Prostate gland (tissue), 2 donors: ENCODE measurements around the gene PGBD1. TPM values are rescaled to one million over a fixed set of nuclear protein-coding genes. Genes with fewer than 3 reads are reported as not detected.

ENCODE experiments used
- DNase-seq: peaks from one replicate; pipeline ENCODE4 v3.0.0-alpha.2; 2019; ENCODE audit warnings: low spot score
- H3K27ac ChIP-seq, 2 donors: fragments of 200-600 bp; sonication (generic); 2 replicates each; pipeline ENCODE4 v1.5.1; 2017 to 2019
- H3K27me3 ChIP-seq: fragments of 200-600 bp; sonication (generic); replicated peaks from 2 replicates; pipeline ENCODE4 v1.5.1; 2019; ENCODE audit not compliant: insufficient read depth
- H3K36me3 ChIP-seq, 2 donors: fragments of 200-600 bp; sonication (generic); 1 replicate in 1 of 2; 2 replicates in 1 of 2; pipeline versions ENCODE4 v1.5.1 to v1.8.1; 2017 to 2019
- H3K4me1 ChIP-seq: fragments of 200-600 bp; sonication (generic); replicated peaks from 2 replicates; pipeline ENCODE4 v1.5.1; 2019
- H3K4me3 ChIP-seq, 2 donors: fragments of 200-600 bp; sonication (generic); 2 replicates each; pipeline ENCODE4 v1.5.1; 2017 to 2019
- H3K9me3 ChIP-seq: fragments of 200-600 bp; sonication (generic); 2 replicates; pipeline ENCODE4 v1.5.1; 2017
- CTCF ChIP-seq, 4 experiments: fragments of 200-600 bp in 2 of 4; fragments of 450-650 bp in 2 of 4; sonication (generic) in 2 of 4; IDR thresholded peaks; 1 replicate in 3 of 4; 2 replicates in 1 of 4; pipeline ENCODE4 v1.5.1; 2016 to 2019; ENCODE audit warnings: antibody characterized with exemption in 4 of 4, mild to moderate bottlenecking in 2 of 4, moderate library complexity in 2 of 4
- POLR2A ChIP-seq: fragments of 450-650 bp; IDR thresholded peaks from one replicate; pipeline ENCODE4 v1.6.1; 2016; ENCODE audit warnings: antibody characterized with exemption, mild to moderate bottlenecking
- POLR2AphosphoS5 ChIP-seq: sonication (generic); formaldehyde crosslinking; IDR thresholded peaks from one replicate; pipeline ENCODE4 v1.6.1; 2017; ENCODE audit warnings: antibody characterized with exemption
- WGBS: methylation state at CpG from one replicate; pipeline ENCODE4 v1.1.5; 2018; 5-methylcytosine and 5-hydroxymethylcytosine counted together
- intact Hi-C: fragments of 100-400 bp; cut with DNase I; formaldehyde crosslinking; loops from one replicate; pipeline ENCODE4 v1.14.2; 2022
- total RNA-seq, 2 donors: library from RNA; depleted of rRNA; stranded (reverse); fragments of >200 nt; gene quantifications; one replicate each; pipeline ENCODE4 v1.1.0, GENCODE V29; 2016

Gene PGBD1
- total RNA-seq, 2 donors from 2014 or later, result 4.2 to 4.6 TPM

- WGBS, result 93% methylated on average over 1 of the region's 1 CpG
- no peaks in the 10 kb centered on the region for H3K4me1 ChIP-seq
- no peak for TF ChIP-seq POLR2A
- no peak for TF ChIP-seq POLR2AphosphoS5
- TF ChIP-seq CTCF (IDR thresholded peaks at IDR 0.05), result no peak
- no peaks in the 10 kb centered on the region for H3K9me3 ChIP-seq
- H3K4me3 ChIP-seq, result no peak overlapping the region
- H3K27ac ChIP-seq, result no peak overlapping the region
- DNase-seq, result no peak
- intact Hi-C loops, result no loop called here
- no peaks in the 10 kb centered on the region for H3K27me3 ChIP-seq
- no peaks in the 10 kb centered on the region for H3K36me3 ChIP-seq
Observed at GRCh38 chr6:28345201-28345600, 63.8 kb downstream of the PGBD1 start.

- Histone ChIP-seq H3K36me3 (no peaks in the 10 kb centered on the region), H3K4me1 (no peaks in the 10 kb centered on the region), H3K4me3 (no peak overlapping the region), H3K27me3 (no peaks in the 10 kb centered on the region), H3K27ac (no peak overlapping the region), H3K9me3 (no peaks in the 10 kb centered on the region)
- intact Hi-C loops, result no loop called here
- 29% methylated on average over 2 of the region's 2 CpGs for WGBS
- DNase-seq, result no peak
- TF ChIP-seq POLR2A (no peak), POLR2AphosphoS5 (no peak), CTCF (IDR thresholded peaks at IDR 0.05) (no peak)
Observed at GRCh38 chr6:28347119-28347518, 65.7 kb downstream of the PGBD1 start.

GRCh38 chr6:28349344-28349891, 68.0 kb downstream of the PGBD1 start:
- intact Hi-C loops, result no loop called here
- Histone ChIP-seq H3K9me3 (no peaks in the 10 kb centered on the region), H3K4me1 (no peaks in the 10 kb centered on the region), H3K27me3 (no peaks in the 10 kb centered on the region), H3K4me3 (peak overlapping the region; percentile 62 to 64), H3K36me3 (no peaks in the 10 kb centered on the region), H3K27ac (peak overlapping the region; percentile 60 to 67)
- no peak for DNase-seq
- WGBS, result 2% methylated on average over 9 of the region's 9 CpGs
- TF ChIP-seq POLR2AphosphoS5, result no peak
- TF ChIP-seq CTCF (IDR thresholded peaks at IDR 0.05), result no peak
- no peak for TF ChIP-seq POLR2A

- no peaks in the 10 kb centered on the region for H3K27me3 ChIP-seq
- peak; percentile 83 for DNase-seq
- intact Hi-C loops, result loop anchor here (5.0 to 10.0 kb wide), 2 partner anchors 125 to 213 kb away; partner anchors contain the start of gene ZSCAN9
- peak within 1 kb of the TSS; percentile 62 to 64 for H3K4me3 ChIP-seq
- peaks cover under 1% of the 10 kb centered on the region for H3K4me1 ChIP-seq
- H3K9me3 ChIP-seq, result no peaks in the 10 kb centered on the region
- peak within 1 kb of the TSS; percentile 60 to 67 for H3K27ac ChIP-seq
- no peaks in the 10 kb centered on the region for H3K36me3 ChIP-seq
- TF ChIP-seq CTCF (IDR thresholded peaks at IDR 0.05) (no peak), POLR2AphosphoS5 (peak; percentile 76), POLR2A (no peak)
- under 1% methylated on average over 30 of the region's 30 CpGs for WGBS
Observed at GRCh38 chr6:28349892-28350737, 68.7 kb downstream of the PGBD1 start, which contains the start of gene ZKSCAN3. Gene ZKSCAN3 (plus strand): TSS chr6:28349947. CDS start chr6:28359587, 9,640 bp downstream.
